ENCODE measurements around the gene TERT.

Gene TERT

GRCh38 chr5:1227667-1228066, 67.2 kb downstream of the TERT start (continued):
- TF ChIP-seq GLIS2 (tag by site-specific recombination; IDR thresholded peaks at IDR 0.05) (peak; percentile 84), SP7 (tag by site-specific recombination; IDR thresholded peaks at IDR 0.05) (peak; percentile 70), FEZF1 (tag by site-specific recombination; IDR thresholded peaks at IDR 0.05) (peak; percentile 82), ZNF341 (tag by site-specific recombination; IDR thresholded peaks at IDR 0.05; ENCODE audit: low read depth) (peak; percentile 51), RBAK (tag by site-specific recombination; IDR thresholded peaks at IDR 0.05) (no peak), ZNF529 (tag by site-specific recombination; IDR thresholded peaks at IDR 0.05; ENCODE audit: insufficient replicate concordance) (no peak), ZNF169 (tag by site-specific recombination; IDR thresholded peaks at IDR 0.05) (no peak), ZNF394 (tag by site-specific recombination; IDR thresholded peaks at IDR 0.05; ENCODE audit: borderline replicate concordance) (peak; percentile 53), MEIS1 (CRISPR knock-in tag; IDR thresholded peaks at IDR 0.05; ENCODE audit: borderline replicate concordance) (no peak), ZNF623 (tag by site-specific recombination; IDR thresholded peaks at IDR 0.05) (no peak), ZNF157 (tag by site-specific recombination; IDR thresholded peaks at IDR 0.05) (no peak), TCF7L2 (IDR thresholded peaks at IDR 0.05; ENCODE audit: borderline replicate concordance, low read depth, low read length) (0 out of 2 replicates have a peak, but pooled peaks have one; percentile 12), SCRT1 (tag by site-specific recombination; IDR thresholded peaks at IDR 0.05; ENCODE audit: borderline replicate concordance) (no peak), ZNF530 (tag by site-specific recombination; IDR thresholded peaks at IDR 0.05; ENCODE audit: low read depth) (no peak), ZNF16 (tag by site-specific recombination; IDR thresholded peaks at IDR 0.05; ENCODE audit: low read depth) (no peak), GFI1B (tag by site-specific recombination; IDR thresholded peaks at IDR 0.05) (0 out of 2 replicates have a peak, but pooled peaks have one; percentile 26), ZNF354C (tag by site-specific recombination; IDR thresholded peaks at IDR 0.05; ENCODE audit: borderline replicate concordance, low read depth) (no peak), ZNF416 (tag by site-specific recombination; IDR thresholded peaks at IDR 0.05) (no peak), ZNF670 (tag by site-specific recombination; IDR thresholded peaks at IDR 0.05; ENCODE audit: low read depth) (no peak), ZNF239 (tag by site-specific recombination; IDR thresholded peaks at IDR 0.05) (no peak), ZNF223 (tag by site-specific recombination; IDR thresholded peaks at IDR 0.05) (no peak), AEBP2 (tag by site-specific recombination; IDR thresholded peaks at IDR 0.05; ENCODE audit: borderline replicate concordance) (no peak), ZNF24 (tag by site-specific recombination; IDR thresholded peaks at IDR 0.05) (peak; percentile 50; the same call in 1 of the 2 replicates), ZBTB21 (tag by site-specific recombination; IDR thresholded peaks at IDR 0.05) (0 out of 2 replicates have a peak, but pooled peaks have one; percentile 25), HOXD13 (CRISPR knock-in tag; IDR thresholded peaks at IDR 0.05; ENCODE audit: borderline replicate concordance) (peak; percentile 91; the same call in 1 of the 2 replicates), ZNF768 (tag by site-specific recombination; IDR thresholded peaks at IDR 0.05) (no peak), PRDM4 (tag by site-specific recombination; IDR thresholded peaks at IDR 0.05) (no peak)
- TF ChIP-seq, protein P1, sequence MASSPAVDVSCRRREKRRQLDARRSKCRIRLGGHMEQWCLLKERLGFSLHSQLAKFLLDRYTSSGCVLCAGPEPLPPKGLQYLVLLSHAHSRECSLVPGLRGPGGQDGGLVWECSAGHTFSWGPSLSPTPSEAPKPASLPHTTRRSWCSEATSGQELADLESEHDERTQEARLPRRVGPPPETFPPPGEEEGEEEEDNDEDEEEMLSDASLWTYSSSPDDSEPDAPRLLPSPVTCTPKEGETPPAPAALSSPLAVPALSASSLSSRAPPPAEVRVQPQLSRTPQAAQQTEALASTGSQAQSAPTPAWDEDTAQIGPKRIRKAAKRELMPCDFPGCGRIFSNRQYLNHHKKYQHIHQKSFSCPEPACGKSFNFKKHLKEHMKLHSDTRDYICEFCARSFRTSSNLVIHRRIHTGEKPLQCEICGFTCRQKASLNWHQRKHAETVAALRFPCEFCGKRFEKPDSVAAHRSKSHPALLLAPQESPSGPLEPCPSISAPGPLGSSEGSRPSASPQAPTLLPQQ (tag by site-specific recombination; IDR thresholded peaks at IDR 0.05), result peak; percentile 38; the same call in 1 of the 2 replicates
- TF ChIP-seq, protein P2, sequence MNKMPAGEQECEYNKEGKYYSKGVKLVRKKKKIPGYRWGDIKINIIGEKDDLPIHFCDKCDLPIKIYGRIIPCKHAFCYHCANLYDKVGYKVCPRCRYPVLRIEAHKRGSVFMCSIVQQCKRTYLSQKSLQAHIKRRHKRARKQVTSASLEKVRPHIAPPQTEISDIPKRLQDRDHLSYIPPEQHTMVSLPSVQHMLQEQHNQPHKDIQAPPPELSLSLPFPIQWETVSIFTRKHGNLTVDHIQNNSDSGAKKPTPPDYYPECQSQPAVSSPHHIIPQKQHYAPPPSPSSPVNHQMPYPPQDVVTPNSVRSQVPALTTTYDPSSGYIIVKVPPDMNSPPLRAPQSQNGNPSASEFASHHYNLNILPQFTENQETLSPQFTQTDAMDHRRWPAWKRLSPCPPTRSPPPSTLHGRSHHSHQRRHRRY (tag by site-specific recombination; IDR thresholded peaks at IDR 0.05), result no peak
- TF ChIP-seq, protein P3, sequence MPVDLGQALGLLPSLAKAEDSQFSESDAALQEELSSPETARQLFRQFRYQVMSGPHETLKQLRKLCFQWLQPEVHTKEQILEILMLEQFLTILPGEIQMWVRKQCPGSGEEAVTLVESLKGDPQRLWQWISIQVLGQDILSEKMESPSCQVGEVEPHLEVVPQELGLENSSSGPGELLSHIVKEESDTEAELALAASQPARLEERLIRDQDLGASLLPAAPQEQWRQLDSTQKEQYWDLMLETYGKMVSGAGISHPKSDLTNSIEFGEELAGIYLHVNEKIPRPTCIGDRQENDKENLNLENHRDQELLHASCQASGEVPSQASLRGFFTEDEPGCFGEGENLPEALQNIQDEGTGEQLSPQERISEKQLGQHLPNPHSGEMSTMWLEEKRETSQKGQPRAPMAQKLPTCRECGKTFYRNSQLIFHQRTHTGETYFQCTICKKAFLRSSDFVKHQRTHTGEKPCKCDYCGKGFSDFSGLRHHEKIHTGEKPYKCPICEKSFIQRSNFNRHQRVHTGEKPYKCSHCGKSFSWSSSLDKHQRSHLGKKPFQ (tag by site-specific recombination; IDR thresholded peaks at IDR 0.05), result no peak
